Stimulated activated CD8-positive, alpha-beta memory T cell treated with anti-CD3 and anti-CD28 coated beads, Interleukin-7, amount 100 ng/mL, for 1 hour (primary cell): ENCODE results near the gene SYNM.

Experiments used
- DNase-seq, 2 donors: peaks; one replicate each; pipeline ENCODE4 v3.0.0-alpha.2; 2020; ENCODE audit warnings: low read depth in 2 of 2

The SYNM gene

DNA sequence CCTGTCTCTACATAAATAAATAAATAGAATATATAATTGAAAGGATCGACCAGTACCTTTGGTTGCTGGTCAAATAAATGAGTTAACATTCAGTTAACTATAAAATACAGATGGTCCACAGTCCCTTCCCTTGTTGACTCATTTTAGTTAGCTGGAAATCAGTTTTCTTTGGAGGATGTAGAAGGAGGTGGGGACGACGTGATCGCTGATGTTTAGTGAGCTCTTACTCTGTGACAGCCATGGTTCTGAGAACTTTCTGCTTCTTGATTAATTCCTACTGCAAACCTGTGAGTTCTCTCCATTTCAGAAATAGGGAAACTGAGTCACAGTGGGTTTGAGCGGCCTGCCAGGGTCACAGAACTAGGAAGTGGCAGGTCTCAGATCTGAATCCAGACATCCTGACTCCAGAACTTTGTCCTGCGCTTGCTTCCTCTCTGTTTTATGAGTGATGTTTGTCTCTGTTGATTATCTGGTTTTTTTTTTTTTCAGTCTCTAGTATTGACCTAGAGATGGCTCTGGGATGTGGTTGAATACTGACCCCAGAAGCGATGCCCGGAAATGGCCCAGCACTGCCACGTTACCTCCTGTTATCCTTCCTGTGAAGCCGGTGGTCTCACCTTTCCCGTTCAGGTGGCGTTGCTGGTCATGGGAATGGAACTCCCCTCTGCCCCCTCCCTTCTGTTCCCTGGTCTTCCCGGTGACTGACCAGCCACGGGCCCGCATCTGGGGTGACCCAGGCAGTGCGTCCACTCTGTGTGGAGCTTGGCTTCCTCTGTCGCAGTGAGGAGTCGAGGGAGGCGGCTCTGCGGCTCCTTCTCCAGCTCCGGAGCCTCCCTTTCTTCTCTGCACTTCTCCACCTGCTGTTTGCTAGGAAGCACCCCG, 18.2 kb downstream of the SYNM start:
- no peak for DNase-seq

DNA sequence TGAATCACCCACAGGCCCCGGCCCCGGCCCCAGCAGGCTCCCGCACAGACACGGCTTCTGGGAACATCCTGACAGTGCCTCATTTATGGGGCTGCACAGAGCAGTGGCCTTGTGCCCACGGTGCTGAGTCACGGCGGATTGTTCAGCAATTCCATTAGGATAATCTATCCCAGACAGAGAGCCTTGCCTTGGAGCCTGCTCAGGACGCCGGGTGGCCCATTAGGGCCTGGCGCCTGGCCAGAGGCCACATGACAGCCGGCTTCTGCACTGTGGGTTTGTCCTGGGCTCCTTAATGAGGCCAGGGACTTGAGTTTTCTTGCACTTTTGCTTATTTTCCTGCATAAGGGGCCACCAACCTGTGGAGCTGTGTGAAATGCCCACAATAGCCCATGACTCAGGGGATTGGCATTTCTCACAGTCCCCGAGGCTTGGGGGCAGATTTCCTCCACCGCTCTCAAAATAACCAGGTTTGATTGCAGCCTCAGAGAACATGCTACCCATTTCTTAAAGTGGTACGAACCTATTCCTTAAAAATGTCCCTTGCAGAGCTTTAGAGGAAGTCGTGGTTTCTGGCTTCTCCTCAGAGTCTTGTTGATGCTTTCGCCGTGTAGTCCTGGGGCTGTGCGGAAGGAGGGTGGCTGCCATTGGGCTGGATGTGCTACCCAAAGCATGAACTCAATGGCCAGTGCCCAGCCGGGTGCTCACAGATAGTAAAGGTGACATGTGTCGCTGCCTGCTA, 19.0 kb downstream of the SYNM start:
- DNase-seq = no peak

DNA sequence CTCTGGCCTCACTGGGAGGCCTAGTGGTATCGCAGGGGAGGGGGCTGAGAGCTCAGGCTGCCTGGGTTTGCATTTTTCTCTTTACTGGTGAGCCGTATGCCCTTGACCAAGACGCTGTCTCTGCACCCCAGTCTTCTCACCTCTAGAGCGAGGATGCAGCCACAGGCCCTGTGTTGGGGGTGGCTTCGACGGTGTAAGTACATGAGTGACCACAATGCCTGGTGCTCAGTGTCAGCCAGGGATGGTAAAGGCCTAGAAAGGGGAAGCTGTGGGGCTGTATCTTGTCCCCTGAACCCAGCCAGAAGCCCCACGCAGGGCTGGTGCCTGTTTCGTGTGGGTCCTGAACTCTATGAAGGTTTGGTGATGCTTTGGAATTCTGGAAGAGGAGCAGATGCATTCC, 19.8 kb downstream of the SYNM start:
- no peak for DNase-seq

DNA sequence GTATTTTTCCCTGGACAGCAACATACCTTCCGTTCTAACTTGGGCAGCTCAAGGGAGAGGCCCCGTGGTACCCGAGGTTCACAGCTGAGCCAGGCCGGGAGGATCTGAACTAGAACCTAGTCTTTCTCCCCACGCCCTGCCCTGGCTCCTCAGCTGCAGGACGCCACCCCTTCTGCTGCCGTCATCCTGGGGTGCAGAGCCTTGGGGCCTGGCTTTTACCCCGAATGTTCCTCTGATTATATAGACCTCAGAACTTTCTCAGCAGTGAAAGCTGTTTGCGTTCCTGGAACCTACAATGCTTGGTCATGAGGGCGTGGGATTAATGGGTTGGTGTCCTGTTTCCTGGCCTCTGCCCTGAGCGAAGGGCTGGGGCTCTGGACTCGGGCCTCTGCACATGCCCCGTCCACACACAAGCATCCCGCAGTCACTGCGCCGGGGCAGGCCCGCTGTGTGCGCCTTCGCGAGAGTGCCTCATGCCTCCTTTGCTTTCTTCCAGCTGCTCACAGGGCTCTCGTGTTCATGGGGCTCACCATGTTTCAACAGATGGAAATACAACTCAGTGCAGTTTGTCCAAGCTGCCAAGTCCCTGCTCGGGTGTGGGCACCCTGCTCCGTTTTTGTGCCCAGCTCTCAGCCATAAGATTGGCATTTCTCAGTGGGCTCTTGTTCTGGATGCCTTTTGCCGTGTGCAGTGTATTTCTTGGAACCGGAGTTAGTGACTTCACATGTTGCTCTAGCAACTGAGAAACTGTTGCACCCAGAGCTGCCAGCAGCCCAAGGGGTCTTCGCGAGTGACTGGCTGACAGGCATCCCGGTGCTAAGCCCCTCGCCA, 20.4 kb downstream of the SYNM start:
- no peak for DNase-seq

DNA sequence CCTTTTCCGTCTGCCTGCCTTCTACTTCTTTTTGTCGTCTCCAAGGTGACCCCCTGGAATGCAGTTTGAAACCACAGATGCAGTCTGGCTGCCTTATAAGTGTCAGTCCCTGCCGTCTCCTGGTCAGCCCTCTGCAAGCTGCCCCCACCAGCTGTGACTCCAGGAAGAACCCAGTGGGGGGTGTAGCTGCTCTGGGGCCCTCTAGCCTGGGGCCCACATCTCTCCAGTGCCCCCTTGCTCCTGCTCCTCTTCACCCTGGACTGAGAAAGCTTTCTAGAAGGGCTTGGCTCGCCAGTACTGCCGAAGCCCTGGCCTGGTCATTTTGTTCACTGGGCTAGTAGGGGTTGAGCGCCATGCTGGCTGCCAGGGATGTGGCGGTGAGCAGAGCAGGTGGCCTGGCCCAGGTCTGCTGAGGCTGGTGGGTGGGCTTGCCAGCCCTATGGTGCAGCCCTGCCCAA, 21.3 kb downstream of the SYNM start:
- DNase-seq = no peak

DNA sequence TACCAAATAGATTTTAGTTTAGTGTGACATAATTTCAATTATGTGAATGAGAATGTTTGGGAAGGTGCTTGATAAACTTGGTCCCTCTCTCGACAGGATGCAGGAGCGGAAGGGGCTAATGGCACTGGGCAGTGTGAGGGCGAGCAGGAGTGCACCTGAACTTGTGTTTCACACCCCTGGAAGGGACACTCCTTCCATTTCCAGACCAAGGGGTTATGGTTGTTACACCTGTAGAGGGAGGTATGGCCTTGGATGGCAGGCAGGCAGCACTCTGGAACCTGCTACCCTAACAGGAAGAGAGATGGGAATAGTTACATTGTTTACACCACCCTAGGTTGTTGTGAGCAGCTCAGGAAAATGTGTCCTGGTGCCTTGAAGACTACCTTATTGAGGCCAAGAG, 22.1 kb downstream of the SYNM start:
- no peak for DNase-seq

DNA sequence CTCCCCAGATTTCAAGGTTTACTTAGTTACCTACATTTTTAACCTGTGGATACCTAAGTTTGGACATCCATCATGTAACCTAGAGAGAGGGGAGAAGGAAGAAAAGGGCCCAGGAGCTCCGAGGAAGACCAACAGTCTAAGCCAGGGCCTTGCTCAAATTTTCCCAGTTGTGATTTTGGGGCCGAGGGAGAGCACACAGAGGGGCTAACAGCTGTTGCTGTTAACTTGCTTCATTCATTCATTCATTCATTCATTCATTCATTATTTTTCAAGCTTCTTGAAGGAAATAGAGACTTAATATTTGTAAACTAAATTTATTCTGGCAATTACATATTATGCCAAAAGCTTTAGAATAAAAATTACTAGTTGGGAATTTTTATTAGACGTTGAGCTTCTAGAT, 22.9 kb downstream of the SYNM start:
- no peak for DNase-seq

DNA sequence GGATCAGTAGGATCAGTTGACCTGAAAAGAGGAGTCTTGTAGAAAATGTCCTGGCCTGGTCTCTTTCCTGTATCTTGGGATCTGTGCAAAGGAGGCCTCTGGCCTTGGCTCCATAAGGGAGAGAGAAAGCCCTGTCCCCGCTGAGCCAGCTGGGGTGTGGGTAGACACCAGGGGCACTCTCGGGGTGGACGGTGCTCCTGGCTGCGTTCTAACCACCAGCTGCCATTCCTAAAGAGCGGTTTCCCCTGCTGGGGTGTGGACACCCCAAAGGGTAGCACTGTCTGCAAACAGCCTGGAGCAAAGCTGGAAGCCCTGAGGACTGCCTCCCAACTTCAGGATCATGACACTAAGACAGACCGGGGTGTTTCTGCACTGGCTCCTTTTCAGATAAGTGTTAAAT, 23.5 kb downstream of the SYNM start:
- no peak for DNase-seq

DNA sequence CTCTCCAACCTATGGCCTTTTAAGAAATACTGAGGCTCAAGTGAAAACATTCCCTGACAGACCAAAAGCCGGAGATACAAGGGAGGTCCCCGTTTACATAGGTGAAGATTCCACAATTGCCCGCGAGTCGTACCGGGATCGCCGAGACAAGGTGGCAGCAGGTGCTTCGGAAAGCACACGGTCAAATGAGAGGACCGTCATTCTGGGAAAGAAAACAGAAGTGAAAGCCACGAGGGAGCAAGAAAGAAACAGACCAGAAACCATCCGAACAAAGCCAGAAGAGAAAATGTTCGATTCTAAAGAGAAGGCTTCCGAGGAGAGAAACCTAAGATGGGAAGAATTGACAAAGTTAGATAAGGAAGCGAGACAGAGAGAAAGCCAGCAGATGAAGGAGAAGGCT, 24.8 kb downstream of the SYNM start:
- DNase-seq = no peak

DNA sequence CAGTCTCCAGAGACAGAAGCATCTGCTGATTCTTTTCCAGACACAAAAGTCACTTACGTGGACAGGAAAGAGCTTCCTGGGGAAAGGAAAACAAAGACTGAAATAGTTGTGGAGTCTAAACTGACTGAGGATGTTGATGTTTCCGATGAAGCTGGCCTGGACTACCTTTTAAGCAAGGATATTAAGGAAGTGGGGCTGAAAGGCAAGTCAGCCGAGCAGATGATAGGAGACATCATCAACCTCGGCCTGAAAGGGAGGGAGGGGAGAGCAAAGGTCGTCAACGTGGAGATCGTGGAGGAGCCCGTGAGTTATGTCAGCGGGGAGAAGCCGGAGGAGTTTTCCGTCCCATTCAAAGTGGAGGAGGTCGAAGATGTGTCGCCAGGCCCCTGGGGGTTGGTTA, 25.4 kb downstream of the SYNM start:
- DNase-seq = no peak

DNA sequence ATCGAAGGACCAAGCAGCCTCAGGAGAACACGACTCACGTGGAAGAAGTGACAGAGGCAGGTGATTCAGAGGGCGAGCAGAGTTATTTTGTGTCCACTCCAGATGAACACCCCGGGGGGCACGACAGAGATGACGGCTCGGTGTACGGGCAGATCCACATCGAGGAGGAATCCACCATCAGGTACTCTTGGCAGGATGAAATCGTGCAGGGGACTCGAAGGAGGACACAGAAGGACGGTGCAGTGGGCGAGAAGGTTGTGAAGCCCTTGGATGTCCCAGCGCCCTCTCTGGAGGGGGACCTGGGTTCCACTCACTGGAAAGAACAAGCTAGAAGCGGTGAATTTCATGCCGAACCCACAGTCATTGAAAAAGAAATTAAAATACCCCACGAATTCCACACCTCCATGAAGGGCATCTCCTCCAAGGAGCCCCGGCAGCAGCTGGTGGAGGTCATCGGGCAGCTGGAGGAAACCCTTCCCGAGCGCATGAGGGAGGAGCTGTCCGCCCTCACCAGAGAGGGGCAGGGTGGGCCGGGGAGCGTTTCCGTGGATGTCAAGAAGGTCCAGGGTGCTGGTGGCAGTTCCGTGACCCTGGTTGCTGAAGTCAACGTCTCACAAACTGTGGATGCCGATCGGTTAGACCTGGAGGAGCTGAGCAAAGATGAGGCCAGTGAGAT, 26.0 kb downstream of the SYNM start:
- no peak for DNase-seq

DNA sequence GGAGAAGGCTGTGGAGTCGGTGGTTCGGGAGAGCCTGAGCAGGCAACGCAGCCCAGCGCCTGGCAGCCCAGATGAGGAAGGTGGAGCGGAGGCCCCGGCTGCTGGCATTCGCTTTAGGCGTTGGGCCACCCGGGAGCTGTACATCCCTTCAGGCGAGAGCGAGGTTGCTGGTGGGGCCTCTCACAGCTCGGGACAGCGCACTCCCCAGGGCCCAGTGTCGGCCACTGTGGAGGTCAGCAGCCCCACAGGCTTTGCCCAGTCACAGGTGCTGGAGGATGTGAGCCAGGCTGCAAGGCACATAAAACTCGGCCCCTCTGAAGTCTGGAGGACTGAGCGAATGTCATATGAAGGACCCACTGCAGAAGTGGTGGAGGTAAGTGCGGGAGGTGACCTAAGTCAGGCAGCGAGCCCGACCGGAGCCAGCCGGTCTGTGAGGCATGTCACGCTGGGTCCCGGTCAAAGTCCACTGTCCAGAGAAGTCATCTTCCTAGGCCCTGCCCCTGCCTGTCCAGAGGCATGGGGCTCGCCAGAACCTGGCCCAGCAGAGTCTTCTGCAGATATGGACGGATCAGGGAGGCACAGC, 26.7 kb downstream of the SYNM start:
- DNase-seq = no peak

DNA sequence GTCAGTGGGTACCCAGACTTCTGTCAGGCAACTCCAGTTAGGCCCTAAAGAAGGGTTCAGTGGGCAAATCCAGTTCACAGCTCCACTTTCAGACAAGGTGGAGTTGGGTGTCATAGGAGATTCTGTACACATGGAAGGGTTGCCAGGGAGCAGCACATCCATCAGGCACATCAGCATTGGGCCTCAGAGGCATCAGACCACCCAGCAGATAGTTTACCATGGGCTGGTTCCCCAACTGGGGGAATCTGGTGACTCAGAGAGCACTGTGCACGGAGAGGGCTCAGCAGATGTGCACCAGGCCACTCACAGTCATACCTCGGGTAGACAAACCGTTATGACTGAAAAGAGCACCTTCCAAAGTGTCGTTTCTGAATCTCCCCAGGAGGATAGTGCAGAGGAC, 27.2 kb downstream of the SYNM start:
- no peak for DNase-seq

DNA sequence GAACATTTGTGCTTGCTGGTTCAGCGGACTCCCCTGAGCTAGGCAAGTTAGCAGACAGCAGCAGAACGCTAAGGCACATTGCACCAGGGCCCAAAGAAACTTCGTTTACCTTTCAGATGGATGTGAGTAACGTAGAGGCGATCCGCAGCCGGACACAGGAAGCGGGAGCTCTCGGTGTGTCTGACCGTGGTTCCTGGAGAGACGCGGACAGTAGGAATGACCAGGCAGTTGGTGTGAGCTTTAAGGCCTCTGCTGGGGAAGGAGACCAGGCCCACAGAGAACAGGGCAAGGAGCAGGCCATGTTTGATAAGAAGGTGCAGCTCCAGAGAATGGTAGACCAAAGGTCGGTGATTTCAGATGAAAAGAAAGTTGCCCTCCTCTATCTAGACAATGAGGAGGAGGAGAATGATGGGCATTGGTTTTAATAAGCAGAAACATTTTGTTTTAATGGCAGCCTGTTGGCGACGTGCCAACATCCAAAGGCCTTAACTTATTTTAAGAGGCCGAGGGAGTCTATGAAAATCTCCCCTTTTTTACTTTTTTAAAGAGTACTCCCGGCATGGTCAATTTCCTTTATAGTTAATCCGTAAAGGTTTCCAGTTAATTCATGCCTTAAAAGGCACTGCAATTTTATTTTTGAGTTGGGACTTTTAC, 27.9 kb downstream of the SYNM start:
- DNase-seq = no peak

DNA sequence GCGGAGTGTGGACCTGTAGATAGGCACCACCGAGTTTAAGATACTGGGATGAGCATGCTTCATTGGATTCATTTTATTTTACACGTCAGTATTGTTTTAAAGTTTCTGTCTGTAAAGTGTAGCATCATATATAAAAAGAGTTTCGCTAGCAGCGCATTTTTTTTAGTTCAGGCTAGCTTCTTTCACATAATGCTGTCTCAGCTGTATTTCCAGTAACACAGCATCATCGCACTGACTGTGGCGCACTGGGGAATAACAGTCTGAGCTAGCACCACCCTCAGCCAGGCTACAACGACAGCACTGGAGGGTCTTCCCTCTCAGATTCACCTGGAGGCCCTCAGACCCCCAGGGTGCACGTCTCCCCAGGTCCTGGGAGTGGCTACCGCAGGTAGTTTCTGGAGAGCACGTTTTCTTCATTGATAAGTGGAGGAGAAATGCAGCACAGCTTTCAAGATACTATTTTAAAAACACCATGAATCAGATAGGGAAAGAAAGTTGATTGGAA, 29.5 kb downstream of the SYNM start:
- no peak for DNase-seq

DNA sequence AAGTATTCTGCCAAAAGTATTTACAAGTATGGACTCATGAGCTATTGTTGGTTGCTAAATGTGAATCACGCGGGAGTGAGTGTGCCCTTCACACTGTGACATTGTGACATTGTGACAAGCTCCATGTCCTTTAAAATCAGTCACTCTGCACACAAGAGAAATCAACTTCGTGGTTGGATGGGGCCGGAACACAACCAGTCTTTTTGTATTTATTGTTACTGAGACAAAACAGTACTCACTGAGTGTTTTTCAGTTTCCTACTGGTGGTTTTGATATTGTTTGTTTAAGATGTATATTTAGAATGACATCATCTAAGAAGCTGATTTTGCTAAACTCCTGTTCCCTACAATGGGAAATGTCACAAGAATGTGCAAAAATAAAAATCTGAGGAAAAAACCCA, 30.3 kb downstream of the SYNM start:
- DNase-seq = no peak

DNA sequence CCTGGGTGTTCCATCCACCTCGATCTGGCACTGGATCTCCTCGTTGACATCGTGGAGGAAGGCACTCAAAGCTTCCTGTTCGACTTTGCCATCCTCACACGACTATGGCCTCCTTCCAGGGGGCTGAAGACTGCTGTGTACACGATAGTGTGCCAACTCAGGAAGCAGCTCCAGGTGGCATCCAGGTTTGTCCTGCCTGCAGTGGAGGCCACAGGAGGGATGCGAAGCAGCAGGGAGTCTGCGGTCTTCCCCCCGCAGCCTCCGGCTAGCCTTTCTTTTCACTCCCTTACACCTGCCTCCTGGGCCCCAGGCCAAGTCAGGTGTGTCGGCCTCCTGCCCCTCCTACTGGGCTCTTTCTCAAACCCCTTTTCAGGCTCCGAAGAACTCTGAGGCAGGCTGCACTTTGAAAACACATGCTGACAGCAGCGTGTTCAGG, 32.2 kb downstream of the SYNM start:
- no peak for DNase-seq

DNA sequence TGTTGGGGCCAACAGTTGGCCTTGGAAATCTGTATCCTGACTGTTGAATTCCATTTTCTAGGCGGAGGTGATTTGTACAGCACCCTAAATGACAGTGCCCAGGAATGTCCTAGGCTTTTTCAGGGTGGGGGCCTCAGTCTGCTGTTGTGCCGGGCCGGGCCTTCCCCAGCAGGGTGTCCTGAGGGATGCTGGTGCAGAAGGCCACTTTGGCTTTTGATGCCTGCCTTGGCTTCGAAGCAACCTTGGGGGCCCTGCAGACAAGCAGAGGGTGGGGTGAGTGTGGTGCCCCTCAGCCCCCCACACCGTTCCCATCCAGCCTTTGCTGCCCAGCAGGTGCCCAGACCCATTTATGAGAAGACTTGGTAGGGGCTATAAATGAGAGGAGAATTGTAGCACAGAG, 33.0 kb downstream of the SYNM start:
- no peak for DNase-seq

DNA sequence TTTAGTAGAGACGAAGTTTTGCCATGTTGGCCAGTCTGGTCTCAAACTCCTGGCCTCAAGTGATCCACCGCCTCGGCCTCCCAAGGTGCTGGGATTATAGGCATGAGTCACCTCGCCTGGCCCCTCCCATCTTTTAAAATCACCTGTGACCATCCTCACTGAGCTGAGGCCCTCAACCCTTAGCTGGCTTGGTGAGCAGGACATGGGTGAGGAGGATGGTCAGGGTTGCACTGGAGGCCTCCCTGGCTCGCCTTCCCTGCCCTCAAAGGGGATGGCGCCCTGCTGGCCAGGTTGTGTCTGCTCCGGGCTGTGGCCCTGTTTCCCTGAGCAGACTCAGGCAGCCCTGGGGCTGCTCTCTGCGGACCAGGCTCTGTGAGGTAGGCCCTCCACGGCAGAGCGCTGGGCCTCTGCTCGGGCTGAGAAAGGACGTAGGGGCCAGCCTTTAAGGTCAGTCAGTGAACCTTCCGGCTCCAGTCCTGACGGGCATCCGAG, 33.7 kb downstream of the SYNM start:
- no peak for DNase-seq

DNA sequence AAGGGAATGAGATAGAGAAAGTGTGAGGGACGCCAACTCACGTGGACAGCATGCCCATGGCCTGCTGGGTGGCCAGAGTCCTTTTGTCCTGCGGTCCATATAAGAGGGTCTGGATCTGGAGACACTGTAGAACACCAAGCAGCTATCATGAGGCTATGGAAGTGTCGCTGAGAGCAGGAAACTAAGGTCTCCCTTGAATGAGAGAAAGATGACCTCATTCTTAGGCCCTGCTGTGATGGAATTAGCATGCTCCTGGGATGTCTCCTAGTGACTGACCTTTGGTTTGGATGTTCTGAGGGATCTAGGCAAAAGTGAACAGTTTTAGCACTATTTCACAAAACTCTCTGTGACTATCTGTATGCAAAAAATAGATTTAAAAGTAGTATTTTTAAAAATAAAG, 34.4 kb downstream of the SYNM start:
- no peak for DNase-seq
